Measurements from ENCODE around the gene SZRD1. TPM values are rescaled to one million over a fixed set of nuclear protein-coding genes. Genes with fewer than 3 reads are reported as not detected.

Gene SZRD1
- total and polyA plus RNA-seq, 9 of the 15 experiments (the other 6 are each of a cell fraction or from before 2014, with no cell fraction given), result 3.9 to 149 (median 82.5) TPM

- no peak for TF ChIP-seq ZMIZ1 (IDR thresholded peaks at IDR 0.05; ENCODE audit: low read depth in 2 of 2, low read length in 2 of 2)
- TF ChIP-seq ZKSCAN3 (CRISPR knock-in tag; IDR thresholded peaks at IDR 0.05), result no peak
- TF ChIP-seq, protein P1, sequence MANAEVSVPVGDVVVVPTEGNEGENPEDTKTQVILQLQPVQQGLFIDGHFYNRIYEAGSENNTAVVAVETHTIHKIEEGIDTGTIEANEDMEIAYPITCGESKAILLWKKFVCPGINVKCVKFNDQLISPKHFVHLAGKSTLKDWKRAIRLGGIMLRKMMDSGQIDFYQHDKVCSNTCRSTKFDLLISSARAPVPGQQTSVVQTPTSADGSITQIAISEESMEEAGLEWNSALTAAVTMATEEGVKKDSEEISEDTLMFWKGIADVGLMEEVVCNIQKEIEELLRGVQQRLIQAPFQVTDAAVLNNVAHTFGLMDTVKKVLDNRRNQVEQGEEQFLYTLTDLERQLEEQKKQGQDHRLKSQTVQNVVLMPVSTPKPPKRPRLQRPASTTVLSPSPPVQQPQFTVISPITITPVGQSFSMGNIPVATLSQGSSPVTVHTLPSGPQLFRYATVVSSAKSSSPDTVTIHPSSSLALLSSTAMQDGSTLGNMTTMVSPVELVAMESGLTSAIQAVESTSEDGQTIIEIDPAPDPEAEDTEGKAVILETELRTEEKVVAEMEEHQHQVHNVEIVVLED (CRISPR knock-in tag; IDR thresholded peaks at IDR 0.05), result no peak
- no peak for TF ChIP-seq ZNF316 (IDR thresholded peaks at IDR 0.05)
- no peak for TF ChIP-seq ZKSCAN8 (CRISPR knock-in tag; IDR thresholded peaks at IDR 0.05)
- TF ChIP-seq FOXP4 (CRISPR knock-in tag; IDR thresholded peaks at IDR 0.05; ENCODE audit: borderline replicate concordance), result no peak
- TF ChIP-seq TRIM24 (IDR thresholded peaks at IDR 0.05), result no peak
- 0 out of 2 replicates have a peak, but pooled peaks have one; percentile 19 for TF ChIP-seq NBN (IDR thresholded peaks at IDR 0.05; ENCODE audit: low read depth)
- no peak for TF ChIP-seq PTBP1 (IDR thresholded peaks at IDR 0.05; ENCODE audit: low read depth, low read length)
- peak; percentile 65 for TF ChIP-seq CREB3 (tag; conservative IDR thresholded peaks at IDR 0.05; ENCODE audit: low read depth)
- no peak for TF ChIP-seq CHD2 (IDR thresholded peaks at IDR 0.05; ENCODE audit: low read depth, low read length)
- no peak for TF ChIP-seq ZC3H8 (IDR thresholded peaks at IDR 0.05)
- no peak for TF ChIP-seq CTCF (IDR thresholded peaks at IDR 0.05 in 2 of 3, conservative IDR thresholded peaks at IDR 0.05 in 1 of 3; ENCODE audit: insufficient read depth in 2 of 3, low read depth in 1 of 3, low read length in 3 of 3)
- TF ChIP-seq, protein P2, sequence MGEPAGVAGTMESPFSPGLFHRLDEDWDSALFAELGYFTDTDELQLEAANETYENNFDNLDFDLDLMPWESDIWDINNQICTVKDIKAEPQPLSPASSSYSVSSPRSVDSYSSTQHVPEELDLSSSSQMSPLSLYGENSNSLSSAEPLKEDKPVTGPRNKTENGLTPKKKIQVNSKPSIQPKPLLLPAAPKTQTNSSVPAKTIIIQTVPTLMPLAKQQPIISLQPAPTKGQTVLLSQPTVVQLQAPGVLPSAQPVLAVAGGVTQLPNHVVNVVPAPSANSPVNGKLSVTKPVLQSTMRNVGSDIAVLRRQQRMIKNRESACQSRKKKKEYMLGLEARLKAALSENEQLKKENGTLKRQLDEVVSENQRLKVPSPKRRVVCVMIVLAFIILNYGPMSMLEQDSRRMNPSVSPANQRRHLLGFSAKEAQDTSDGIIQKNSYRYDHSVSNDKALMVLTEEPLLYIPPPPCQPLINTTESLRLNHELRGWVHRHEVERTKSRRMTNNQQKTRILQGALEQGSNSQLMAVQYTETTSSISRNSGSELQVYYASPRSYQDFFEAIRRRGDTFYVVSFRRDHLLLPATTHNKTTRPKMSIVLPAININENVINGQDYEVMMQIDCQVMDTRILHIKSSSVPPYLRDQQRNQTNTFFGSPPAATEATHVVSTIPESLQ (CRISPR knock-in tag; IDR thresholded peaks at IDR 0.05), result no peak
- no peak for TF ChIP-seq HNRNPH1 (optimal IDR thresholded peaks at IDR 0.05; ENCODE audit: low read depth, low read length)
- no peak for TF ChIP-seq MAFG (tag; conservative IDR thresholded peaks at IDR 0.05)
Observed at GRCh38 chr1:16352842-16353535, 14.1 kb upstream of the SZRD1 start (continued).
